ENCODE measurements around the gene CD79B.
"Not testable (repeated sequence)": the region's sequence is repeated elsewhere in the genome, so short reads cannot be mapped to it uniquely, and the experiment has no call there.

Gene CD79B

DNA sequence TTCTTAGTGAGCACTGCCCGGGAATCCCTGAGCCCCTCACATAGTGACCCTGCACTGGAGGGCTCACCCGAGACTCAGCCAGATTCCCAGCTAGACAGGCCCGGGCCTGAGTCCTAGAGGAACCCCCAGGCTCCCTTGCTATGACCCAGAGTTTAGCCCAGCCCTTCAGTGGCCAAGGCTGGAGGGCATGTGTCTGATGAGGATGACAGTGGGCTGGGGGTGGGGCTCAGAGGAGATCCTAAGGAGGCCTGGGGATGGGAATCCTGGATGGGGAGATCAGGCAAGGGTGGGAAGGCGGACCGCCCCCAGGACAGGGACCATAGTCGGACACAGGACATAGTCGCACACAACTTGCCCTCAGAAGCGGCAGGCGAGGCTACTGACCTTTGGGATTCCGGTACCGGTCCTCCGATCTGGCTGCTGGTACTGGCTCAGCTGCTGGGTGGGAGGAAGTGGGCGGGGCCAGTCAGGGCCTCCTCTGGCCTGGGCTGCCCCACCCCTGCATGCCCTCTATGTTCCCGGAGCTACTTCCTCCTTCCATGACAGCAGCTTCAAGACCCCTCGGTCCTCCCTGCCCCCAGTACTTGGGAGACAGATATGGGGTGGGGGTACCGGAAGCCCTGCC lies 1.1 kb downstream of the CD79B start:
- DNase-seq: peak; percentile 66

DNA sequence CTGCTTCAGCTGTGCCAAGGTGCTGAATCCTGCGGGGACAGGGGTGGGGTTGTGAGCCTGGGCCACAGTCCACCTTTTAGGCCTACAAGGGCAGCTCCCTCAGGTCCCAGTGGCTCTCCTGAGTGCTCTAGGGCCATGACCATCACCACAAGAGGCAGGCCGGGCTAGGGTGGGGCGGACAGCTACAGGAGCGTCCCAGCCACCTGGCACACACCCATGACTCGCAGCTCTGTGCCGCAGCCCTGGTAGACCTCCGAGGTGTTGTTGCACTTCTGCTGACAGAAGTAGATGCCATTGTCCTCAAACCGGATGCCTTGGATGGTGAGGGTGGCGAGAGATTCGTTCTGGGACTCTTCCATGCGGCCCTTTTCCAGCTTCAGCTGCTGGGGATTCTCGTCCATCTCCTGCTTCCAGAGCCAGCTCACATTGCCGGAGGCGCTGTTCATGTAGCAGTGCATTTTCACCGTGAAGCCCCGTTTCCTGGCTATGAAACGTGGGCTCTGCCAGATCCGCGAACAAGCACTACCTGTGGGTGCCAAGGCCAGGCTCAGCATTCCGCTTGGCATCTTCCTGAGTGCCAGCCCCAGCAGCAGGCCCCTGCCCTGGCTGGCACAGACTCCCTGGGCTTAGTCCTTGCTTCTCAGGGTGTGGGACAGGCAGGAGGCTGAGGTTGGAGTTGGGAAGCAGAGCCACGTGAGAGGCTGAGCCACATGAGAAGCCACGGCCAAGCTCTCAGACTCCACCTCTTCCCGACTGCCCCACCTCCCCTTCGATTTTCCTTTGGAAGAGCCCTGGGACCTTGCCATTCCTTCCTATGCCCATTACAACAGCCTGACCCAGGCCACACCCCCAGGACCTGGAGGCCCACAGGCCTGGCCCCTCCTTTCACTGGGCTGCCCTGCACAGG lies 2.0 kb downstream of the CD79B start:
- DNase-seq: no peak

DNA sequence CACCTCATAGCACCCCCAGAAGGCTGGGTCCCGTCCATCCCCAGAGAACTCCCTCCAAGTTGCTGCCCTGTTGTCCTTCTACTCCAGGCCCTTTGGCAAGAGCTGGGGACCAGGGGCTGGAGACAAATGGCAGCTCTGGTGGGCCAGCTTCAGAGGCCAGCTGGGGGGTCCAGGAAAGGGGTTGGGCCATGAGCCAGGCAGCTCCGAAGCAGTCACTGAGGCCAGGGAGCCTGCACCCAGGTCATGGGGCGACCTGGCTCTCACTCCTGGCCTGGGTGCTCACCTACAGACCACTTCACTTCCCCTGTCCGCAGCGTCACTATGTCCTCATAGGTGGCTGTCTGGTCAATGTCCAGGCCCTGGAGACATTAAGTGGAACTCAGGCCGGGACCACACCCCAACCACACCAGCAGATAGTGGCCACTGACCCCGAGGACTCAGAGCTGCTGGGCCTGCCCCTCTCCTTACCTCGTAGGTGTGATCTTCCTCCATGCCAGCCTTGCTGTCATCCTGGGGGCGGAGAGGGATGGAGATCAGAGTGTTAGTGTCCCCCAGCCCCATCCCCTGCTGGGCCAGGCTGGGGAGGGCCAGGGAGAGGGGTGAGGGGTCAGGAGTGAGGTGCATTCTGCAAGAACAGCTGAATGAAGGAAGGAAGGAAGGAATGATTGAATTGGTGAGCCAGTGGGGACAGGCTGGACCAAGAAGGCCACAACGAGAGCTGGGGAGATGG lies 3.0 kb downstream of the CD79B start:
- DNase-seq: no peak

DNA sequence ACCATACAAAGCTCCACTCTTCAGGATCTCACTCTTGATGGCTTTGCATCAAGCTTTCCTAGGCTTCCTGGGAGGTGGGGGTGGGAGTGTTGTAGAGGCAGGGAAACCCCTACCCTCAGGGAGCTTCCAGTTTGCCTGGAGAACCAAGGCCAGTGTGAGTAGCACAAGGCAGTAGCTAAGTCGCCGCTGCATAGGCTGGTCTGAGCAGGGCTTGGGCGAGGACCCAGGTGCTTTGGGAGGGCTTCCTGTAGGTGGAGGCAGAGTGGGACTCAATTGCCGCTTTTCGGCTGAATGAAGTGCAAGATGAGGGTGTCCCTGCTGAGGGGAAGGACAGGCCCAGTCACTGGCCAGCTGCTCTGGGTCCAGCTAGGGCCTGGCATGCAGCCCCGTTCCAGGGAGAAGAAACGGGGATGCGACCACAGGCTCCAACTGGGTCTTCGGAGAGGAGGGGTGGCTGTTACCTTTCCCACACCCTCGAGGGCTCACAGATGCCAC lies 3.9 kb downstream of the CD79B start:
- DNase-seq: no peak

DNA sequence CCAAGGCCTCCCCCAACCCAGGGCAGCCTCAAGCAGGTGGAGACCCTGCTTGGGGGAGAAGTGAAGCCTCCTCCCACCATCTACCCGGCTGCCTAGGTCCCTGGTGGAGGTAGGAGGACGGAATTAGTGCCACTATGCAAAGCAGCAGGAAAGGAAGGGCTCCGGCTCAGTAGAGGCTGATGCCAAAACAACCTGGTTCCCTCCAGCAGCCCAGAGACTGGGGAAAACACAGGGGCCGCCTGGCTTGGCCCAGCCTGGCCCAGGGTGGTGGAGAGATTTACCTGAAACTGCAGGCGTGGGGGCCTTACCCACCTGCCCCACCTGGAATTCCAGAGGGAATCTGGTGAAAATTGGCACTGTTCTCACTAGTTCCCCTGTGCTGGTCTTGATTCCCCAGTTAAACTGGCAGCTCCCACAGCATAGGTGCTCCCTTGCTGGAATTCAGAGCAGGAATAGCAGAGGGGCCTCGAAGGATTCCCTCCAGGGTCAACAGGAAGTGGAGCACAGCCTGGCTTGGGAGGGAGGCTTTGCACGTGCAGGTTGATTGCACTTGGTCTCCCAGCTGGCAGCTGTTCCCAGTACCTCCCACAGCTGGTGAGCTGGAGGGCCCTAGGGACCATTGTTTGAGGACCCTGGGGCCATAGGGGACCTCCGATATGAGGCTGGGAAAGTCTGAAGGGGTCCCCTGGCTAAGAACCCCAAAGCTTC lies 4.5 kb downstream of the CD79B start:
- no peak for DNase-seq

DNA sequence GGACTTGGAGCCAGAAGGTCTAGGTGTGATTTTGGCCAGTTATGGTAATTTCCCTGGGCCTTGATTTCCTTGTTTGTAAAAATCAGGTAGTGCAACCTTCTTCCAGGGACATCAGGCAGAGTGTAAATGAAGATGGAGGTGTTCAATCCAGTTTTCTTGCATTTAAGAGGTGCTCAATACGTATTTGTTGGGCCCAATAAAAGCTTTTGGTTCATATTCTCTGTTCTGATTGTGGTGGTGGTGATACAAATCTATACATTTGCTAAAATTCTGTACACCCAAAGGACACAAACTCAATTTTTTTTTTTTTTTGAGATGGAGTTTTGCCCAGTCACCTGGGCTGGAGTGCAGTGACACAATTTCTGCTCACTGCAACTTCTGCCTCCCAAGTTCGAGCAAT lies 6.0 kb downstream of the CD79B start:
- no peak for DNase-seq

DNA sequence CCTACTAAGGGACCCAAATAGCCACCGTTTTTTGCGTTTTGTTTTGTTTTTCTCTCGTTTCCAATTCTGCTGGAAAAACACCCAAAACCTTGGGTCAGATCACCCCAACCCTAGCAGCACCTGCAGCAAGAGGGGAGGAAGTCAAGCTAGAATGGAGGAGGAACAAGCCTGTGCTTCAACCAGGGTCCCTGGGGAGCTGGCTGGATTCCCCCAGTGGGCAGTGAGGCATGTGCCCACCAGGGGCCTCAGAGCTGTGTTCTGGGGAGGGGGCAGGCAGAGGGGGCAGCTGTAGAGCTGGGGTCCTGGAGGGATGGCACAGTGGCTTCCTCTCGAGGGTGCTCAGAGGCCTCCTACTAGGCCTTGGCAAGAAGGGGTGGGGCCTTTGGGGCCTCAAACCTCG lies 6.5 kb downstream of the CD79B start:
- DNase-seq: no peak

DNA sequence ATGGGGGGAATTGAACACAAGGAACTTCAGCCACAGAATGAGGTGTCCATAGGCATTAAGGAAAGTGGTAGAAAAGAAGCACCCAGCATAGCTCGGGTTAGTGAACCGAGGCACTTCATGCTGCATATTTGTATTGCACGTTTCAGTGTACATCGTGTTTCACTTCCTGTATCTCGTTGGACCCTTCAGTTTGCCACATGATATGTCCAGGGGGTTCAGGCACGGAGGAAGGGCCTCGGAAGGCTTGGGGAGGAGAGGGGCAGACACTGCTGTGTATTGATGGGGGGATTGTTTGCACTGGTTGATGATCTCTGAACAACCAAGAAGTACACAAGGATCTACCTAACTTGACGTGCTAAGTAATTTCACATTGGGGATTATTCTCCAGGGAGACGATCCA lies 9.7 kb downstream of the CD79B start:
- DNase-seq: not testable (repeated sequence)

DNA sequence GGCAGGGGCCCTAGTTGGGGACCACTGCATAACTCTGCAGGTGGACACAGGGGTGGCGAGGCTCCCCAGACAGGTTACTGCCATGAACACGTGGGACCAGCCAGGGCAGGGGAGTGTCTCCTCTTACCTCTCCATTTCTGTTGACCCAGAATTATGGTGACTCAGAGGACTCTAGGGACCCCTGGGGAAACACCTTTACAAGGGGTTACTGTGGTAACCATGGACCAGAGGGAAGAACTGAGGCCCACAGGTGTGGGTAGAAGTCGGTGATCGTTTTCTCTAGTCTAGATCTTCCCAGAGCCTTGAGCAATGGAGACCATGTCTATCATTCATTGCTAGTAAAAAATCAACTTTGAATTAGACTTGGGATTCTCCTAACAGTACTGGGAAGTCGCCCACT lies 11.4 kb downstream of the CD79B start:
- not testable (repeated sequence) for DNase-seq

DNA sequence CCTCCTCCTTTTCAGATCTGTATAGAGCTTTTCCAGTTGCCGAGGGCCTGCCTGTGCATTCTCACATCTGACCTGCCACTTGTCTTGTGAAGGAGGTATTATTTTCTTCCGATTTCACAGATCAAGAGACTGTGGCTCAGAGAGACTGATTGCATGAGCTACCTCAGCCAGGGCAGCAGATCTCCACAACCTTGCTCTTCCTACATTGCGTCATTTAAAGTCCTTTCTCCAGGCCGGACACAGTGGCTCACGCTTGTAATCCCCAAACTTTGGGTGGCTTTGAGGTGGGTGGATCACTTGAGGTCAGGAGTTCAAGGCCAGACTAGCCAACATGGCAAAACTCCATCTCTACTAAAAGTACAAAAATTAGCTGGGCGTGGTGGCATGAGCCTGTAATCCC lies 12.1 kb downstream of the CD79B start:
- not testable (repeated sequence) for DNase-seq

DNA sequence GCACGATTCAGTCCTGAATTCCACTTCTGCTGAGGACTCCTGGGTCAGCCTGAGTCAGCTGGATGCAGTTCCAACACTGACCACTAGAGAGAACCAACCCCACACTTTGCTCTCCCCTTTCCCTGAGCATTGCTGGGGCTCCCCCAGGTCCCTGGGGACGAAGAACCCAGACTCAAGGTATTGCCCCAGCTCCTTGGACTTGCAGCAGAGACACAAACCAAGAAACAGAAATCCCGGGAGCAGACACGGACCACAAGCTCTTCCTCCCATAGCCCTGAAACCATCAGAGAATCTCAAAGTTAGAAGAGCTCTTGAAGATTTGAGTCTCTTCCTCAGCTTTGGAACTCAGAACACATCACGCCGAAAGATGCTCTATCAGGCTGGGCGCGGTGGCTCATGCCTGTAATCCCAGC lies 12.8 kb downstream of the CD79B start:
- DNase-seq: peak; percentile 81

DNA sequence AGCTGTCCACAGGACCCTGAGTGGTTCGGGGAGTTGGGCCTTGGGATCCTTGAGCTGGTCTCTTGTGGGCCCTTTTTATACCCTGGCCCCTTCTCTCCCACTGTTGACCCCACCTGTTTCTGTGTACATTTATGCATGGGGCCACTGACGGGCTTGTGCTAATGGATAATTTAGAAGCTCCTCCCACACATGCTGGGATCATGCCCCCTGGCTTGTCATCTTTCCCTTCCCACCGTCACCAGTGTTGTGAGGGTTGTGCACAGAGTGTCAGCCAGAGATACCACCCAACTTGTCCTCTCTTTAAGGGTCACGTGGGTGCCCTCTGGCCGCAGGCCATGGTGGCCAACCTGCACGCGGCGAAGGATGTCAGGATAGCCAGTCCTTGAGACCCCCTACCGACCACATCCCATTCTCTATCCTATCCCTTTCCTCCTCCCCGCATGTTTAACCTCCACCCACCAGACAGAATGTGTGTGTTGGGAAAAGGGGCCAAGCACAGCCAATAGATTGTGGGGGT lies 13.3 kb downstream of the CD79B start, which contains the start of gene GH1:
Gene GH1 (minus strand): TSS at position 51 of the 517 bp plus-strand sequence. CDS start 63 bp downstream, outside the sequence.
- not testable (repeated sequence) for DNase-seq

DNA sequence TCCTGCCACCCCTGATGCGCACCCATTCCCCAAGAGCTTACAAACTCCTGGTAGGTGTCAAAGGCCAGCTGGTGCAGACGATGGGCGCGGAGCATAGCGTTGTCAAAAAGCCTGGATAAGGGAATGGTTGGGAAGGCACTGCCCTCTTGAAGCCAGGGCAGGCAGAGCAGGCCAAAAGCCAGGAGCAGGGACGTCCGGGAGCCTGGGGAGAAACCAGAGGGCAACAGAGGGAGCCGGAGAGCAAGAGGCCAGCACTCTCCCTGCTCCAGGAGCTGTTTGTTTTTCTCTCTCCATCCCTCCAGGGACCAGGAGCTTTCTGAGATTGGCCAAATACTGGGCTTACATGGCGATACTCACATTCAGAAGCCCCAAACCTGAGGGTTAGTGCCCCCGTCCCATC lies 13.8 kb downstream of the CD79B start:
- DNase-seq: no peak

DNA sequence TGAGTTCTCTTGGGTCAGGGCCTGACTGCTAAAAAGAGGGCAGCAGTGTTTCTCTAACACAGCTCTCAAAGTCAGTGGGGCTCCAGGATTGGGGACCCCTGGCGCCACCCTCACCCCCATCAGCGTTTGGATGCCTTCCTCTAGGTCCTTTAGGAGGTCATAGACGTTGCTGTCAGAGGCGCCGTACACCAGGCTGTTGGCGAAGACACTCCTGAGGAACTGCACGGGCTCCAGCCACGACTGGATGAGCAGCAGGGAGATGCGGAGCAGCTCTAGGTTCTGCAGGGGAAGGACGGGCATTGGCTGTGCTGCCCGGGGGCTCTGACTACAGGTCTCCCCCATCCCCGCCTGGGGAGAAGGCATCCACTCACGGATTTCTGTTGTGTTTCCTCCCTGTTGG lies 14.5 kb downstream of the CD79B start:
- no peak for DNase-seq

DNA sequence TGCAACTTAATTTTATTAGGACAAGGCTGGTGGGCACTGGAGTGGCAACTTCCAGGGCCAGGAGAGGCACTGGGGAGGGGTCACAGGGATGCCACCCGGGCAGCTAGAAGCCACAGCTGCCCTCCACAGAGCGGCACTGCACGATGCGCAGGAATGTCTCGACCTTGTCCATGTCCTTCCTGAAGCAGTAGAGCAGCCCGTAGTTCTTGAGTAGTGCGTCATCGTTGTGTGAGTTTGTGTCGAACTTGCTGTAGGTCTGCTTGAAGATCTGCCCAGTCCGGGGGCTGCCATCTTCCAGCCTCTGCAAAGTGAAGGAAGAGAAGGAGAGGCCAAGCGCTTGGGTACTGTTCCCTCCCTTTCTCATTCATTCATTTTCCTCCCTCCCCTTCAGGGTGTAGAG lies 14.9 kb downstream of the CD79B start:
- DNase-seq: not testable (repeated sequence)

DNA sequence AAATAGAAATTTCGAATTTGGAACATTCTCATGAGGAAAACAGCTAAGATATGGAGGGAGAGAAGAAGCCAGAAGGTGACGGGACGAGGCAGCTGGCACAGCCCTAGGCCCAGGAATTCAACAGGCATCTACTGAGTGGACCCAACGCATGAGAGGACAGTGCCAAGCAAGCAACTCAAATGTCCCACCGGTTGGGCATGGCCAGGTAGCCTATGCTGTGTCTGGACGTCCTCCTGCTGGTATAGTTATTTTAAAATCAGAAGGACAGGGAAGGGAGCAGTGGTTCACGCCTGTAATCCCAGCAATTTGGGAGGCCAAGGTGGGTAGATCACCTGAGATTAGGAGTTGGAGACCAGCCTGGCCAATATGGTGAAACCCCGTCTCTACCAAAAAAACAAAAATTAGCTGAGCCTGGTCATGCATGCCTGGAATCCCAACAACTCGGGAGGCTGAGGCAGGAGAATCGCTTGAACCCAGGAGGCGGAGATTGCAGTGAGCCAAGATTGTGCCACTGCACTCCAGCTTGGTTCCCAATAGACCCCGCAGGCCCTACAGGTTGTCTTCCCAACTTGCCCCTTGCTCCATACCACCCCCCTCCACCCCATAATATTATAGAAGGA lies 15.5 kb downstream of the CD79B start:
- no peak for DNase-seq

DNA sequence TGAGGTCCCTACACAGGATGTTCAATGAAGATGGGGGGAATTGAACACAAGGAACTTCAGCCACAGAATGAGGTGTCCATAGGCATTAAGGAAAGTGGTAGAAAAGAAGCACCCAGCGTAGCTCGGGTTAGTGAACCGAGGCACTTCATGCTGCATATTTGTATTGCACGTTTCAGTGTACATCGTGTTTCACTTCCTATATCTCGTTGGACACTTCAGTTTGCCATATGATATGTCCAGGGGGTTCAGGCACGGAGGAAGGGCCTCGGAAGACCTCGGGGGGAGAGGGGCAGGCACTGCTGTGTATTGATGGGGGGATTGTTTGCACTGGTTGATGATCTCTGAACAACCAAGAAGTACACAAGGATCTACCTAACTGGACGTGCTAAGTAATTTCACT lies 16.4 kb downstream of the CD79B start:
- DNase-seq: not testable (repeated sequence)

DNA sequence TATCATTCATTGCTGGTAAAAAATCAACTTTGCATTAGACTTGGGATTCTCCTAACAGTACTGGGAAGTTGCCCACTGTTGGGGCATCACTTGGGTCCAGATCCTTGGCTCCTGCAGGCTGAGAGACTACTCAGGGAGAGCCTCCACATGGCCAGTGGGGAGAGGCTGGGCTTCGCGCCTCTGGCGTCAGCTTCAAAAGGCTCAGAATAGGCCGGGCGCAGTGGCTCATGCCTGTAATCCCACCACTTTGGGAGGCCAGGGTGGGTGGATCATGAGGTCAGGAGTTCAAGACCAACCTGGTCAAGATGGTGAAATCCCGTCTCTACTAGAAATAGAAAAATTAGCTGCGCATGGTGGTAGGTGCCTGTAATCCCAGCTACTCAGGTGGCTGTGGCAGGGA lies 17.7 kb downstream of the CD79B start:
- no peak for DNase-seq

DNA sequence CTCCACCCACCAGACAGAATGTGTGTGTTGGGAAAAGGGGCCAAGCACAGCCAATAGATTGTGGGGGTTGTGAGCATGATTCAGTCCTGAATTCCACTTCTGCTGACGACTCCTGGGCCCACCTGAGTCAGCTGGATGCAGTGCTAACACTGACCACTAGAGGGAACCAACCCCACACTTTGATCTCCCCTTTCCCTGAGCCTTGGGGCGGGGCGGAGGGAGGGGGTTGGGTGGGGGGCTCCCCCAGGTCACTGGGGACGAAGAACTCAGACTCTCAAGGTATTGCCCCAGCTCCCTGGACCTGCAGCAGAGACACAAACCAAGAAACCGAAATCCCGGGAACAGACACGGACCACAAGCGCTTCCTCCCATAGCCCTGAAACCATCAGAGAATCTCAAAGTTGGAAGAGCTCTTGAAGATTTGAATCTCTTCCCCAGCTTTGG lies 20.5 kb downstream of the CD79B start:
- DNase-seq: peak; percentile 64

DNA sequence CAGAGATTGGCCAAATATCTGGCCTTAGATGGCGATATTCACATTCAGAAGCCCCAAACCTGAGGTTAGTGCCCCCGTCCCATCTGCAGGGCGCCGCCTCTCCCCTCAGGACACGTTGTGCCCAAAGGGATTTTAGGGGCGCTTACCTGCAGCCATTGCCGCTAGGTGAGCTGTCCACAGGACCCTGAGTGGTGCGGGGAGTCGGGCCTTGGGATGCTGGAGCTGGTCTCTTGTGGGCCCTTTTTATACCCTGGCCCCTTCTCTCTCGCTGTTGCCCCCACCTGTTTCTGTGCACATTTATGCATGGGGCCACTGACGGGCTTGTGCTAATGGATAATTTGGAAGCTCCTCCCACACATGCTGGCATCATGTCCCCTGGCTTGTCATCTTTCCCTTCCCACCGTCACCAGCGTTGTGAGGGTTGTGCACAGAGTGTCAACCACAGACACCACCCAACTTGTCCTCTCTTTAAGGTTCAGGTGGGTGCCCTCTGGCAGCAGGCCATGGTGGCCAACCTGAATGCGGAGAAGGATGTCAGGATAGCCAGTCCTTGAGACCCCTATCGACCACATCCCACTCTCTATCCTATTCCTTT lies 21.0 kb downstream of the CD79B start, which contains the start of gene CSHL1:
Gene CSHL1 (minus strand): TSS at position 218 of the 595 bp plus-strand sequence. CDS start 62 bp downstream, at position 156.
- DNase-seq: no peak

DNA sequence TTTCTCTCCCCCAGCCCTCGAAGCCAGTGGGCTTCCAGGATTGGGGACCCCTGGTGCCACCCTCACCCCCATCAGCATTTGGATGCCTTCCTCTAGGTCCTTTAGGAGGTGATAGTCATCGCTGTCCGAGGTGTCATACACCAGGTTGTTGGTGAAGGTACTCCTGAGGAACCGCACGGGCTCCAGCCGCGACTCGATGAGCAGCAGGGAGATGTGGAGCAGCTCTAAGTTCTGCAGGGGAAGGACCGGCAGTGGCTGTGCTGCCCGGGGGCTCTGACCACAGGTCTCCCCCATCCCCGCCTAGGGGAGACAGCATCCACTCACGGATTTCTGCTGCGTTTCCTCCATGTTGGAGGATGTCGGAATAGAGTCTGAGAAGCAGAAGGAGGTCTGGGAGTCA lies 22.0 kb downstream of the CD79B start:
- no peak for DNase-seq

Data from activated CD4-positive, alpha-beta T cell treated with anti-CD3 and anti-CD28 coated beads, Interleukin-2, Interleukin-6, amounts not matched to agents 100 ng/mL and 50 ng/mL, durations not matched to agents 16 hours and 8 hours (primary cell).